GM18868 (cell line): ENCODE data around the gene RAB6B.
A peak's percentile ranks its signal among the peaks of the same experiment; 100 is the strongest.

ENCODE experiments used
- ATAC-seq: cut with Tn5 transposase; IDR thresholded peaks from one replicate; pipeline ENCODE4 v1.9.1; 2021; ENCODE audit warnings: mild to moderate bottlenecking, moderate library complexity; ENCODE audit not compliant: unreplicated experiment

The RAB6B gene

GRCh38 chr3:133931084-133931483 lies 35.4 kb upstream of the RAB6B start:
- ATAC-seq, result no peak

GRCh38 chr3:133930341-133930933 lies 34.8 kb upstream of the RAB6B start:
- ATAC-seq, result no peak

GRCh38 chr3:133928903-133929607 lies 33.4 kb upstream of the RAB6B start:
- no peak for ATAC-seq

GRCh38 chr3:133928136-133928893 lies 32.6 kb upstream of the RAB6B start:
- ATAC-seq, result no peak

GRCh38 chr3:133927540-133928066 lies 31.9 kb upstream of the RAB6B start:
- peak; percentile 85 for ATAC-seq

GRCh38 chr3:133926736-133927539 lies 31.3 kb upstream of the RAB6B start:
- peak; percentile 22 for ATAC-seq

- no peak for ATAC-seq
Observed at GRCh38 chr3:133925960-133926735, 30.5 kb upstream of the RAB6B start.

- ATAC-seq, result no peak
Observed at GRCh38 chr3:133924041-133924440, 28.4 kb upstream of the RAB6B start.

- ATAC-seq, result no peak
Observed at GRCh38 chr3:133921592-133921991, 25.9 kb upstream of the RAB6B start.

GRCh38 chr3:133917144-133917543 lies 21.5 kb upstream of the RAB6B start:
- no peak for ATAC-seq

- no peak for ATAC-seq
Observed at GRCh38 chr3:133915685-133916658, 20.3 kb upstream of the RAB6B start.

- ATAC-seq, result no peak
Observed at GRCh38 chr3:133914839-133915600, 19.3 kb upstream of the RAB6B start.

GRCh38 chr3:133910422-133910821 lies 14.7 kb upstream of the RAB6B start:
- ATAC-seq, result no peak

- no peak for ATAC-seq
Observed at GRCh38 chr3:133905376-133905775, 9.7 kb upstream of the RAB6B start.

- ATAC-seq, result no peak
Observed at GRCh38 chr3:133901847-133902246, 6.2 kb upstream of the RAB6B start.

- no peak for ATAC-seq
Observed at GRCh38 chr3:133901083-133901482, 5.4 kb upstream of the RAB6B start.

GRCh38 chr3:133899311-133899710 lies 3.6 kb upstream of the RAB6B start:
- ATAC-seq, result no peak

- ATAC-seq, result no peak
Observed at GRCh38 chr3:133897547-133897946, 1.9 kb upstream of the RAB6B start.
